Thoracic aorta (tissue), 2 donors: ENCODE data around the gene RELL1. TPM values are rescaled to one million over a fixed set of nuclear protein-coding genes. Genes with fewer than 3 reads are reported as not detected.

Experiments used
- ATAC-seq: fragments of 150-250 bp; one replicate; pipeline ENCODE4 v1.8.0; 2017; ENCODE audit warnings: low read depth; ENCODE audit not compliant: insufficient number of reproducible peaks, low FRiP score
- DNase-seq: peaks from one replicate; pipeline ENCODE4 v3.0.0-alpha.2; 2020; ENCODE audit warnings: low spot score
- H3K27ac ChIP-seq, 2 donors: fragments of 200-600 bp; sonication (generic); 1 replicate in 1 of 2; 2 replicates in 1 of 2; pipeline ENCODE4 v1.5.1; 2016; ENCODE audit warnings: mild to moderate bottlenecking in 2 of 2, moderate library complexity in 2 of 2
- H3K27me3 ChIP-seq: fragments of 200-600 bp; sonication (generic); replicated peaks from 2 replicates; pipeline ENCODE4 v1.6.0; 2016; ENCODE audit warnings: mild to moderate bottlenecking; ENCODE audit not compliant: insufficient read depth
- H3K36me3 ChIP-seq: fragments of 200-600 bp; sonication (generic); one replicate; pipeline ENCODE4 v1.5.1; 2016
- H3K4me1 ChIP-seq, 2 donors: fragments of 200-600 bp; sonication (generic); 1 replicate in 1 of 2; 2 replicates in 1 of 2; pipeline versions ENCODE4 v1.5.1 to v1.6.0; 2016; ENCODE audit warnings: low read depth in 2 of 2, mild to moderate bottlenecking in 1 of 2; ENCODE audit not compliant: control insufficient read depth in 1 of 2
- H3K4me3 ChIP-seq: fragments of 200-600 bp; sonication (generic); 2 replicates; pipeline ENCODE4 v1.5.1; 2016; ENCODE audit warnings: mild to moderate bottlenecking
- H3K9me3 ChIP-seq: fragments of 200-600 bp; sonication (generic); 2 replicates; pipeline ENCODE4 v1.5.1; 2016
- CTCF ChIP-seq: fragments of 200-600 bp; sonication (generic); IDR thresholded peaks from one replicate; pipeline ENCODE4 v1.5.1; 2019; ENCODE audit warnings: antibody characterized with exemption
- total RNA-seq, 2 donors: library from RNA; depleted of rRNA; stranded (reverse); fragments of >200 nt; gene quantifications; one replicate each; pipeline versions ENCODE4 v1.1.0 to v1.2.3, GENCODE V29; 2016

The RELL1 gene
- total RNA-seq, 2 donors from 2014 or later: 46.7 to 69.3 TPM

GRCh38 chr4:37682701-37683401, 3.3 kb downstream of the RELL1 start:
- Histone ChIP-seq H3K4me1 (peaks cover 7 to 11% of the 10 kb centered on the region in 2 donors), H3K27me3 (no peaks in the 10 kb centered on the region)
- no peak for TF ChIP-seq CTCF

DNA sequence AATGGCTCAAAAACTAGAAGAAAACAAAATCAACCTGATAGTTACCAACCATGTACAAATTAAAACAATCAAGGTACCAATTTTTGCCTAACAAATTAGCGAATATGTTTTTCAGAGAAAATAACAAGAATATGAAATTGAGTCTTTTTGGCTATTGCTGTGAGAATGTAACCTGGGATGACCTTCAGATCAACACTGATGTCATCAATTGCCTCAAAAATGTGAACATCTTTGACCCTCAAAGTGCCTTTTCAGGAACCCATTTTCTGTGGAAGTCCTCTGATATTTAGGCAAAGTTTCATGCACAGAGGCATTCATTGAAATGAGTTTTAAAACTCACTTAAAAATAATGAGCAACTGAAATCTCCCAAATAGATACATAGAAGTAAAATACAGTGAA, 6.1 kb downstream of the RELL1 start:
- H3K4me3 ChIP-seq: no peak overlapping the region
- H3K27ac ChIP-seq: no peak overlapping the region
- no peaks in the 10 kb centered on the region for H3K9me3 ChIP-seq
- DNase-seq (no peak), ATAC-seq (no peak)
- H3K36me3 ChIP-seq: no peaks in the 10 kb centered on the region
- no peaks in the 10 kb centered on the region for H3K27me3 ChIP-seq
- TF ChIP-seq CTCF: no peak
- H3K4me1 ChIP-seq: peaks cover 5 to 8% of the 10 kb centered on the region in 2 donors

More at GRCh38 chr4:37682701-37683401, 3.3 kb downstream of the RELL1 start:
- DNase-seq (no peak), ATAC-seq (no peak)
- Histone ChIP-seq H3K36me3 (no peaks in the 10 kb centered on the region), H3K27ac (no peak overlapping the region), H3K9me3 (no peaks in the 10 kb centered on the region), H3K4me3 (no peak overlapping the region)

DNA sequence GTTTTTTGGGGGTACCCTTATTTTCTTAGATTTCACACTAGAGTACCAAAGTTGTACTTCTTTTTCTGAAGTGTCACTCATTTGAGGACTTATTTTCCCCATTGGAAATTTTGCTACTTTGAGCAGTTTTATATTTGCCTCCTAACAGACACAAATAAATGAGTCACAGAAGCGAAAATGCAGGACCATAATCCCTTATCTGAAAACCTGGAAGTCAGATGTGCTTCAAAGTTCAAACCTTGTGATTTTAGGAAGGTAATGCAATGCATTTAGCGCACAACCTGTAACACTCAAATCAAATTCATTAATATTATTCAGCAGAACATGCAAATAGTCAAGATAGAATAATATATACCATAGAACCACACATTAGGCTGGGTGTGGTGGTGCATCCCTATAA, 6.9 kb downstream of the RELL1 start:
- Histone ChIP-seq H3K4me1 (peaks cover 0 to under 1% of the 10 kb centered on the region in 2 donors), H3K27ac (no peak overlapping the region), H3K36me3 (no peaks in the 10 kb centered on the region), H3K9me3 (no peaks in the 10 kb centered on the region), H3K27me3 (no peaks in the 10 kb centered on the region), H3K4me3 (no peak overlapping the region)
- DNase-seq (no peak), ATAC-seq (no peak)
- TF ChIP-seq CTCF: no peak

GRCh38 chr4:37678624-37679023, 7.6 kb downstream of the RELL1 start:
- no peak for DNase-seq
- Histone ChIP-seq H3K27me3 (no peaks in the 10 kb centered on the region), H3K27ac (no peak overlapping the region), H3K36me3 (no peaks in the 10 kb centered on the region), H3K4me3 (no peak overlapping the region), H3K4me1 (no peaks in the 10 kb centered on the region), H3K9me3 (no peaks in the 10 kb centered on the region)
- TF ChIP-seq CTCF: no peak
- ATAC-seq: no peak

DNA sequence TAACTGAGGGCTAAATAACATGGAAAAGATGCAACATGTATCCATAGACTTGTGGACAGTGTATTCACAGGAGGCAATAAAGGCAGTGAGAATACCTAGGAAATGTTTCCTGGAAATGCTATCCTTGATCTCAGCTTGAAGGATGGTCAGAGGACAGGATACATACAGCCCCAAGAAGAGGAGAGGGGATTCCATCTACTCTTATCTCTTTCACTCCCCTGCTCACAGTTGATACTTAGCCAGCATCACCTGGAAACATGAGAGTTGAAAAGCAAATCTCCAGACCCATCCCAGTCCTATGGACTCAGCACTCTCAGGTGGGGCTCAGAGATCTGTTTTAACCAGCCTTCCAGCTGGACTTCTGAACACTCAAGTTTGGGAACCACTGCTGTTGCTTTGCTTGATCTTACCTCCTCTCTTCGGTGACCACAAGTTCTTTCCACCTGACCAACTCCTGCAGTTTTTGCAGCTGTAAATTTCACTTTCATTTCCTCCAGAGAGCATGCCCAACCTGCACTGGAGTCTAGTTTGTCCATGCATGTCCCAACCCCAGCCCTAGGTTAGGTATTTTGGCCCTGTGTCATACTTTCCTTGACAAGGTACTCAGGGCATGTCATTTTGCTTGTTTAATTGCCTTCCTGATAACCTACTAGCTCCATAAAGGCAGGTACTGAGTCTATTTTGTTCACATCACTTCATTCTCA, 10.4 kb downstream of the RELL1 start:
- H3K27ac ChIP-seq: no peak overlapping the region
- no peak for ATAC-seq
- H3K4me1 ChIP-seq: no peaks in the 10 kb centered on the region
- no peak for TF ChIP-seq CTCF
- no peak for DNase-seq
- H3K4me3 ChIP-seq: no peak overlapping the region
- no peaks in the 10 kb centered on the region for H3K36me3 ChIP-seq
- no peaks in the 10 kb centered on the region for H3K27me3 ChIP-seq
- H3K9me3 ChIP-seq: no peaks in the 10 kb centered on the region
